A549 (cell line): ENCODE data around the gene TMEM158. TPM values are rescaled to one million over a fixed set of nuclear protein-coding genes. Genes with fewer than 3 reads are reported as not detected.

Experiments used
- ATAC-seq, 2 experiments: fragments of 200-7000 bp in 1 of 2; fragments of >200 bp in 1 of 2; cut with Nextera tagmentation in 1 of 2; cut with Tn5 transposase in 1 of 2; 3 replicates each; pipeline versions ENCODE4 v1.8.0 to v1.9.1; 2018 to 2020; ENCODE audit warnings: mild to moderate bottlenecking in 1 of 2, moderate library complexity in 1 of 2
- CTCF ChIA-PET: fragments of 300-600 bp; sonication (Branson Sonifier 250); formaldehyde crosslinking; extraction: SDS; loops from one replicate; lab custom pipeline; 2021; ENCODE audit warnings: antibody characterized with exemption, inconsistent platforms; lab: Yijun Ruan, JAX
- POLR2A ChIA-PET: fragments of 350-600 bp; formaldehyde crosslinking; extraction: SDS; loops from one replicate; lab custom pipeline; 2021; ENCODE audit warnings: antibody characterized with exemption, inconsistent platforms; lab: Yijun Ruan, JAX
- DNase-seq, 2 experiments: peaks; one replicate each; pipeline versions ENCODE4 v3.0.0 to v3.0.0-alpha.2; 2011 to 2016; ENCODE audit warnings: low read depth in 1 of 2, low spot score in 1 of 2
- FAIRE-seq: peaks from 2 replicates; lab custom pipeline; 2011; peaks lifted over from hg19 to GRCh38; lab: Jason Lieb, UNC
- H3K27ac ChIP-seq, 2 experiments: fragments of >200 bp; sonication (Bioruptor Twin); formaldehyde crosslinking; 3 replicates each; pipeline ENCODE4 v1.5.1; 2016 to 2017
- H3K4me1 ChIP-seq: fragments of >200 bp; sonication (Bioruptor Twin); formaldehyde crosslinking; 3 replicates; pipeline ENCODE4 v1.6.1; 2016
- H3K4me2 ChIP-seq: fragments of >200 bp; sonication (Bioruptor Twin); formaldehyde crosslinking; 3 replicates; pipeline ENCODE4 v1.6.1; 2016
- H3K4me3 ChIP-seq: fragments of >200 bp; sonication (Bioruptor Twin); formaldehyde crosslinking; 3 replicates; pipeline ENCODE4 v1.5.1; 2016
- H3K9me3 ChIP-seq: fragments of >200 bp; sonication (Bioruptor Twin); formaldehyde crosslinking; 3 replicates; pipeline ENCODE4 v1.6.1; 2016
- CBX2 ChIP-seq: fragments of 200-600 bp; sonication (generic); IDR thresholded peaks from 2 replicates; pipeline ENCODE4 v1.6.1; 2016; ENCODE audit warnings: low read depth, mild to moderate bottlenecking, borderline replicate concordance
- CEBPB ChIP-seq, 2 experiments: fragments of >200 bp in 1 of 2; sonication (Bioruptor Twin) in 1 of 2; formaldehyde crosslinking in 1 of 2; IDR thresholded peaks; 2 replicates each; pipeline ENCODE4 v1.6.1; 2012 to 2016
- CTCF ChIP-seq: fragments of >200 bp; sonication (Bioruptor Twin); formaldehyde crosslinking; IDR thresholded peaks from 3 replicates; pipeline ENCODE4 v1.5.1; 2016
- ESRRA ChIP-seq: fragments of 150-350 bp; IDR thresholded peaks from 2 replicates; pipeline ENCODE4 v1.6.1; 2014; ENCODE audit warnings: mild to moderate bottlenecking, low read length, borderline replicate concordance
- FOSB ChIP-seq: fragments of 250-450 bp; sonication (Bioruptor Pico); IDR thresholded peaks from 2 replicates; pipeline ENCODE4 v1.5.0; 2020; ENCODE audit warnings: mild to moderate bottlenecking, moderate library complexity
- FOSL2 ChIP-seq, 2 experiments: fragments of 450-650 bp in 1 of 2; fragments of >200 bp in 1 of 2; sonication (Bioruptor Twin) in 1 of 2; formaldehyde crosslinking; IDR thresholded peaks; 2 replicates each; pipeline versions ENCODE4 v1.5.0 to v1.6.1; 2016 to 2020; ENCODE audit warnings: mild to moderate bottlenecking in 1 of 2, moderate library complexity in 1 of 2
- HES2 ChIP-seq: fragments of >200 bp; sonication (Bioruptor Twin); formaldehyde crosslinking; IDR thresholded peaks from 2 replicates; pipeline ENCODE4 v1.6.1; 2016
- HEYL ChIP-seq: fragments of 250-450 bp; sonication (Bioruptor Pico); IDR thresholded peaks from 2 replicates; pipeline ENCODE4 v1.8.0; 2021; ENCODE audit warnings: mild to moderate bottlenecking, moderate library complexity
- HMGXB4 ChIP-seq: fragments of 250-450 bp; sonication (Bioruptor Pico); IDR thresholded peaks from 2 replicates; pipeline ENCODE4 v1.5.0; 2021; ENCODE audit warnings: mild to moderate bottlenecking, moderate library complexity, borderline replicate concordance
- HOXA7 ChIP-seq: fragments of 250-450 bp; sonication (Bioruptor Pico); IDR thresholded peaks from 2 replicates; pipeline ENCODE4 v1.5.0; 2020; ENCODE audit warnings: mild to moderate bottlenecking, moderate library complexity
- JUNB ChIP-seq: fragments of >200 bp; sonication (Bioruptor Twin); formaldehyde crosslinking; IDR thresholded peaks from 2 replicates; pipeline ENCODE4 v1.6.1; 2016
- NFE2L2 ChIP-seq: fragments of 150-350 bp; conservative IDR thresholded peaks from 2 replicates; pipeline ENCODE4 v1.6.1; 2014; ENCODE audit warnings: low read length
- NPAS2 ChIP-seq: fragments of 250-450 bp; sonication (Bioruptor Pico); IDR thresholded peaks from 2 replicates; pipeline ENCODE4 v1.8.0; 2022; ENCODE audit warnings: mild to moderate bottlenecking, moderate library complexity, borderline replicate concordance
- PBX3 ChIP-seq: IDR thresholded peaks from 2 replicates; pipeline ENCODE4 v1.6.1; 2012
- PHF8 ChIP-seq: fragments of 200-600 bp; sonication (generic); IDR thresholded peaks from 2 replicates; pipeline ENCODE4 v1.6.1; 2016; ENCODE audit warnings: low read depth, mild to moderate bottlenecking, antibody characterized with exemption, moderate library complexity, borderline replicate concordance
- POLR2A ChIP-seq: IDR thresholded peaks from 2 replicates; pipeline ENCODE4 v1.6.1; 2012; ENCODE audit warnings: mild to moderate bottlenecking, low read length
- RARB ChIP-seq: fragments of 250-450 bp; sonication (Bioruptor Pico); IDR thresholded peaks from 2 replicates; pipeline ENCODE4 v1.8.0; 2021; ENCODE audit warnings: mild to moderate bottlenecking, moderate library complexity
- RNF2 ChIP-seq: fragments of 200-600 bp; sonication (generic); IDR thresholded peaks from 2 replicates; pipeline ENCODE4 v1.6.1; 2016; ENCODE audit warnings: low read depth, mild to moderate bottlenecking, antibody characterized with exemption, moderate library complexity, borderline replicate concordance
- WGBS: methylation state at CpG from one replicate; pipeline ENCODE4 v1.1.6; 2017; ENCODE audit errors: missing lambda C conversion rate; 5-methylcytosine and 5-hydroxymethylcytosine counted together
- polyA plus RNA-seq, 4 experiments: library from polyadenylated mRNA; depleted of rRNA in 3 of 4; stranded (reverse); fragments of >200 nt; fragmentation: RNase III in 1 of 4; extraction: RNeasy Plus Mini Kit Qiagen cat#74134 plus additional on column Dnase treatment in 1 of 4; gene quantifications; 2 replicates in 3 of 4; 3 replicates in 1 of 4; pipeline ENCODE4 v1.2.3, GENCODE V29; 2011 to 2017
- small RNA-seq, 6 experiments: library from RNA; depleted of rRNA; stranded (forward); fragments of <200 nt; gene quantifications; one replicate each; pipeline ENCODE3, GENCODE V24; 2012

The TMEM158 gene
- polyA plus RNA-seq, 2 of the 4 experiments (the other 2 are of a cell fraction) = 1.8 to 3.4 TPM

GRCh38 chr3:45176912-45177311 lies 49.2 kb downstream of the TMEM158 start:
- WGBS = 86% methylated on average over 4 of the region's 4 CpGs
- no peak for DNase-seq
- Histone ChIP-seq H3K9me3 (no peaks in the 10 kb centered on the region), H3K4me2 (no peak overlapping the region), H3K27ac (no peak overlapping the region), H3K4me1 (no peaks in the 10 kb centered on the region), H3K4me3 (no peak overlapping the region)
- FAIRE-seq = no peak
- no peak for ATAC-seq
- TF ChIP-seq NFE2L2 (no peak), NPAS2 (CRISPR knock-in tag) (no peak), HES2 (no peak), POLR2A (no peak), RARB (CRISPR knock-in tag) (no peak), HEYL (CRISPR knock-in tag) (no peak), CTCF (no peak), PBX3 (no peak), CBX2 (no peak), ESRRA (no peak), JUNB (no peak), PHF8 (no peak), HMGXB4 (CRISPR knock-in tag) (no peak), FOSL2 (IDR thresholded peaks at IDR 0.05) (no peak), FOSL2 (CRISPR knock-in tag; IDR thresholded peaks at IDR 0.05) (no peak), RNF2 (no peak), HOXA7 (CRISPR knock-in tag) (no peak), FOSB (CRISPR knock-in tag) (no peak), CEBPB (IDR thresholded peaks at IDR 0.05) (no peak)
- ChIA-PET CTCF (interaction anchor here (1.1 to 2.1 kb wide), 3 partner anchors 12 to 136 kb away, joined by 3 to 8 read pairs (median 3); no protein-coding TSS in a partner anchor), POLR2A (no interaction called here)

Small RNAs within 50 kb of the gene (small RNA-seq; reads per million reads assigned to genes)
- gene RF00012 = 0 reads per million in 6 experiments

Other genes with a start within 250 kb of the TMEM158 start
- not detected in 2 replicates for gene CLEC3B, start 200.0 kb downstream of the TMEM158 start, polyA plus RNA-seq (2011; rRNA removed)
- not detected in 3 replicates for gene CLEC3B, start 200.0 kb downstream of the TMEM158 start, polyA plus RNA-seq (2017; fragmentation: RNase III; extraction: RNeasy Plus Mini Kit Qiagen cat#74134 plus additional on column Dnase treatment)
- 9.9 and 12.5 TPM in 2 replicates for gene CDCP1, start 79.9 kb downstream of the TMEM158 start, polyA plus RNA-seq (2011; rRNA removed)
- gene CDCP1, start 79.9 kb downstream of the TMEM158 start, polyA plus RNA-seq (2017; fragmentation: RNase III; extraction: RNeasy Plus Mini Kit Qiagen cat#74134 plus additional on column Dnase treatment) = 3.0 to 3.9 TPM (median 3.4 TPM) in 3 replicates
- 11.3 and 12.9 TPM in 2 replicates for gene LARS2, start 162.3 kb upstream of the TMEM158 start, polyA plus RNA-seq (2011; rRNA removed)
- 9.7 to 11.0 TPM (median 10.7 TPM) in 3 replicates for gene LARS2, start 162.3 kb upstream of the TMEM158 start, polyA plus RNA-seq (2017; fragmentation: RNase III; extraction: RNeasy Plus Mini Kit Qiagen cat#74134 plus additional on column Dnase treatment)